ENCODE results near the gene SYCN. TPM values are rescaled to one million over a fixed set of nuclear protein-coding genes. Genes with fewer than 3 reads are reported as not detected.
A peak's percentile ranks its signal among the peaks of the same experiment; 100 is the strongest.
"Not testable (repeated sequence)": the region's sequence is repeated elsewhere in the genome, so short reads cannot be mapped to it uniquely, and the experiment has no call there.

Gene SYCN
- total RNA-seq, 6 experiments from 2014 or later = not detected

DNA sequence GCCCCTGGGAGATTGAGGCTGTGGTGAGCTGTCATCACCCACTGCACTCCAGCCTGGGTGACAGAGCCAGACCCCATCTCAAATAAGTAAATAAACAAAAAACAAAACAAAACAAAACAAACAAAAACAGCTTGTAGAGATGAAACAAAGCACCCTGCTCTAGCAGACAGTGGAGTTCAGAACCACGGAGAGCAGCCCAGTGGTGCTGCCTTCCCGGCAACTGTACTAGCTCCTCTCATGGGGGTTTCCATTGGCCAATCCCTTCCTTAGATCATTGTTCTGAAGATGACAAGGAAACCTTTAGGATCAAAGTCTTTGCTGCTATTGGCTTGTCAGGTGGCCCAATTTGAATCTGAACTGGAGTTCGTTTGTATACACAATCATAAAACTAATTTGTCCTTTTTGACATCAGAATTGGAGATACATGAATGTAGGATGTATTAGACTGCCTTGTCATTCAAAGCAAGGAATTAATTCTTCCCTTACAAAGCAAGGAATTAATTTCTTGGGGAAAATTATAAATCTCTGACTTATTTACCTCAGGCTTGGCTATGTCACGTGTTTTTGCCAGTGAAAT, 19.7 kb upstream of the SYCN start:
- H3K4me3 ChIP-seq = no peak overlapping the region
- intact Hi-C loops (cut with DNase I) = no loop called here
- no peaks in the 10 kb centered on the region for H3K4me1 ChIP-seq
- WGBS (ENCODE audit: insufficient coverage, low coverage, low lambda C conversion rate, missing lambda C conversion rate) = 13% methylated on average over 4 of the region's 4 CpGs
- no peak overlapping the region for H3K27ac ChIP-seq
- no peaks in the 10 kb centered on the region for H3K36me3 ChIP-seq
- no peaks in the 10 kb centered on the region for H3K9me3 ChIP-seq
- no peaks in the 10 kb centered on the region for H3K27me3 ChIP-seq
- no peak for TF ChIP-seq POLR2A (IDR thresholded peaks at IDR 0.05)
- TF ChIP-seq, protein P1, sequence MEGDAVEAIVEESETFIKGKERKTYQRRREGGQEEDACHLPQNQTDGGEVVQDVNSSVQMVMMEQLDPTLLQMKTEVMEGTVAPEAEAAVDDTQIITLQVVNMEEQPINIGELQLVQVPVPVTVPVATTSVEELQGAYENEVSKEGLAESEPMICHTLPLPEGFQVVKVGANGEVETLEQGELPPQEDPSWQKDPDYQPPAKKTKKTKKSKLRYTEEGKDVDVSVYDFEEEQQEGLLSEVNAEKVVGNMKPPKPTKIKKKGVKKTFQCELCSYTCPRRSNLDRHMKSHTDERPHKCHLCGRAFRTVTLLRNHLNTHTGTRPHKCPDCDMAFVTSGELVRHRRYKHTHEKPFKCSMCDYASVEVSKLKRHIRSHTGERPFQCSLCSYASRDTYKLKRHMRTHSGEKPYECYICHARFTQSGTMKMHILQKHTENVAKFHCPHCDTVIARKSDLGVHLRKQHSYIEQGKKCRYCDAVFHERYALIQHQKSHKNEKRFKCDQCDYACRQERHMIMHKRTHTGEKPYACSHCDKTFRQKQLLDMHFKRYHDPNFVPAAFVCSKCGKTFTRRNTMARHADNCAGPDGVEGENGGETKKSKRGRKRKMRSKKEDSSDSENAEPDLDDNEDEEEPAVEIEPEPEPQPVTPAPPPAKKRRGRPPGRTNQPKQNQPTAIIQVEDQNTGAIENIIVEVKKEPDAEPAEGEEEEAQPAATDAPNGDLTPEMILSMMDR (IDR thresholded peaks at IDR 0.05) = no peak
- no peak for ATAC-seq
- DNase-seq = no peak

GRCh38 chr19:39219108-39219507, 15.0 kb upstream of the SYCN start:
- DNase-seq; H3K36me3 ChIP-seq; ATAC-seq; H3K4me1 ChIP-seq; H3K9me3 ChIP-seq; intact Hi-C loops (cut with DNase I); H3K27me3 ChIP-seq; H3K4me3 ChIP-seq; H3K27ac ChIP-seq: not testable (repeated sequence)
- TF ChIP-seq, protein P1 (IDR thresholded peaks at IDR 0.05) = peak; percentile 6 to 23 (median 16)
- WGBS (ENCODE audit: insufficient coverage, low coverage, low lambda C conversion rate, missing lambda C conversion rate) = 42% methylated on average over 9 of the region's 10 CpGs

DNA sequence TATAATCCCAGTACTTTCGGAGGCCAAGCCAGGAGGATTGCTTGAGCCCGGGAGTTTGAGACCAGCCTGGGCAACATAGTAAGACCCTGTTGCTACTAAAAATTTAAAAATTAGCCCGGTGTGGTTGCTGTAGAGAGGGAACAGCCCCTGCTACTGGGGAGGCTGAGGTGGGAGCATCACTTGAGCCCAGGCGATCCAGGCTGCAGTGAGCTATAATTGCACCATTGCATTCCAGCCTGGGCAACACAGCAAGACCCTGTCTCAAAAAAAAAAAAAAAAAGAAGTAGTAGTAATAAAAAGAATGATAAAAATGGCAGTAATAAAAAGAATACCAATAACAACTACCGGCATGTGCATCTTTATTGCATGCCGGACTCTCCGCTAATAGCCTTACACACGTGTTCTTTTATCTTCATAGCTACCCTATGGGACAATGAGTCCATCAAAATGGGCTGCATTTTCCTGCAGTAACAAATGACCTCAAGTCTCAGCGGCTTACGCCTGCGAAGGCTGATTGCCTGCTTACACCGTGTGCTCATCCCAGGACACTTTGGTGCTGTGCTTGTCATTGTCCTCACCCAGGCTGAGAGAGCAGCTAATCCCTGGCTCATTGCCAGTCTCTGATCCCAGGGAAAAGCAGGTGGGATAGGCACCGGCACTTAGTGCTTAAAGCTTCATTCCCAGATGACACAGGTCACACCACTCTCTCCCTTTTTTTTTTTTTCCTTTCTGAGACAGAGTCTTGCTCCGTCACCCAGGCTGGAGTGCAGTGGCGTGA, 14.4 kb upstream of the SYCN start:
- DNase-seq (no peak), ATAC-seq (no peak)
- 73% methylated on average over 15 of the region's 15 CpGs for WGBS (ENCODE audit: insufficient coverage, low coverage, low lambda C conversion rate, missing lambda C conversion rate)
- no peaks in the 10 kb centered on the region for H3K36me3 ChIP-seq
- TF ChIP-seq POLR2A (IDR thresholded peaks at IDR 0.05) = no peak
- TF ChIP-seq, protein P1 (IDR thresholded peaks at IDR 0.05) = no peak
- no peaks in the 10 kb centered on the region for H3K9me3 ChIP-seq
- H3K27me3 ChIP-seq = no peaks in the 10 kb centered on the region
- H3K27ac ChIP-seq = no peak overlapping the region
- no peaks in the 10 kb centered on the region for H3K4me1 ChIP-seq
- intact Hi-C loops (cut with DNase I) = no loop called here
- no peak overlapping the region for H3K4me3 ChIP-seq

DNA sequence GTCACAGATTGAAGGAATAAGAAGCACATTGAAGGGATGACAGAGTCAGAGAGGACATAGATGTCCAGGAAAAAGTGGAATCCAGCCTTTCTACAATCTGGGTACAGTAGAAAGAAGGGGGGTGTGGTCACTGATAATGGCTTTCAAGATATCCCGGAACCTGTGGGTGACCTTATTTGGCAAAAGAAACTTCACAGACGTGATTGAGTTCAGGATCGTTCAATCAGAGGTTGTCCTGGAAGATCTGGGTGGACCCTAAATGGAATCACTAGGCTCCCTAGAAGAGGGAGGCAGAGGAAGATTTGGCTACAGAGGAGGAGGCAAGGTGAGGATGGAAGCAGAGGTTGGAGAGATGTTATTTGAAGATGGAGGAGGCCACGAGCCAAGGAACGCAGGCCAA, 13.0 kb upstream of the SYCN start:
- intact Hi-C loops (cut with DNase I) = no loop called here
- H3K27ac ChIP-seq = no peak overlapping the region
- no peak for DNase-seq
- H3K4me1 ChIP-seq = no peaks in the 10 kb centered on the region
- no peak for TF ChIP-seq POLR2A (IDR thresholded peaks at IDR 0.05)
- TF ChIP-seq, protein P1 (IDR thresholded peaks at IDR 0.05) = no peak
- WGBS (ENCODE audit: insufficient coverage, low coverage, low lambda C conversion rate, missing lambda C conversion rate) = 56% methylated on average over 4 of the region's 5 CpGs
- H3K36me3 ChIP-seq = no peaks in the 10 kb centered on the region
- H3K9me3 ChIP-seq = no peaks in the 10 kb centered on the region
- H3K27me3 ChIP-seq = no peaks in the 10 kb centered on the region
- ATAC-seq = no peak
- no peak overlapping the region for H3K4me3 ChIP-seq

- H3K4me1 ChIP-seq; H3K36me3 ChIP-seq; H3K27me3 ChIP-seq; intact Hi-C loops (cut with DNase I); H3K4me3 ChIP-seq; H3K9me3 ChIP-seq; DNase-seq; ATAC-seq; H3K27ac ChIP-seq: not testable (repeated sequence)
- 63% methylated on average over 2 of the region's 3 CpGs for WGBS (ENCODE audit: insufficient coverage, low coverage, low lambda C conversion rate, missing lambda C conversion rate)
These were observed 11.3 kb upstream of the SYCN start for GRCh38 chr19:39215323-39215722.
